NB4 (cell line): Measurements from ENCODE around the gene MAP1LC3B.

Source experiments
- MAX ChIP-seq: IDR thresholded peaks from 2 replicates; pipeline ENCODE4 v1.6.1; 2011; ENCODE audit warnings: low read depth, low read length
- POLR2A ChIP-seq: IDR thresholded peaks from 2 replicates; pipeline ENCODE4 v1.6.1; 2011; ENCODE audit warnings: mild to moderate bottlenecking; ENCODE audit not compliant: insufficient read length; ENCODE audit errors: extremely low read depth
- TF ChIP-seq, protein P1 (sequence below): IDR thresholded peaks from one replicate; pipeline ENCODE4 v1.5.1; 2012; ENCODE audit warnings: low read depth, low read length

DNA sequence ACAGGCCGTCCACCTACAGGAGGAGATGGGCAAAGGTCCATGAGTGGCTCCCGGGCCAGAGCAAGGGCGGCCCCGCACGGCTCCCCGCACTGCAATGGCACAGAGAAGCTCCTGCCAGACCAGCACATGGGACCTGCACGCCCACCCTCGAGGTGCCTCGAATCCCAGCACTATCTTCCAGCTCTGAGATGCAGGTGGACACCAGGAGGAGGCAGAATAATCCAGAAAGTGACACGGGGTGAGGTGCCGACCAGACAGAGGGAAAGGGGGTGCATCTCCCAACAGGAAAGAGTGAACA is 48.4 kb upstream of the MAP1LC3B start:
- TF ChIP-seq POLR2A (no peak), MAX (no peak)
- TF ChIP-seq, protein P1, sequence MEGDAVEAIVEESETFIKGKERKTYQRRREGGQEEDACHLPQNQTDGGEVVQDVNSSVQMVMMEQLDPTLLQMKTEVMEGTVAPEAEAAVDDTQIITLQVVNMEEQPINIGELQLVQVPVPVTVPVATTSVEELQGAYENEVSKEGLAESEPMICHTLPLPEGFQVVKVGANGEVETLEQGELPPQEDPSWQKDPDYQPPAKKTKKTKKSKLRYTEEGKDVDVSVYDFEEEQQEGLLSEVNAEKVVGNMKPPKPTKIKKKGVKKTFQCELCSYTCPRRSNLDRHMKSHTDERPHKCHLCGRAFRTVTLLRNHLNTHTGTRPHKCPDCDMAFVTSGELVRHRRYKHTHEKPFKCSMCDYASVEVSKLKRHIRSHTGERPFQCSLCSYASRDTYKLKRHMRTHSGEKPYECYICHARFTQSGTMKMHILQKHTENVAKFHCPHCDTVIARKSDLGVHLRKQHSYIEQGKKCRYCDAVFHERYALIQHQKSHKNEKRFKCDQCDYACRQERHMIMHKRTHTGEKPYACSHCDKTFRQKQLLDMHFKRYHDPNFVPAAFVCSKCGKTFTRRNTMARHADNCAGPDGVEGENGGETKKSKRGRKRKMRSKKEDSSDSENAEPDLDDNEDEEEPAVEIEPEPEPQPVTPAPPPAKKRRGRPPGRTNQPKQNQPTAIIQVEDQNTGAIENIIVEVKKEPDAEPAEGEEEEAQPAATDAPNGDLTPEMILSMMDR, result no peak
